OCI-LY3 (cell line): Measurements from ENCODE around the gene CYBC1.

Experiments used
- CTCF ChIP-seq: fragments of 200-600, 300-600 bp; sonication (generic); IDR thresholded peaks from 2 replicates; pipeline ENCODE4 v1.5.1; 2014; ENCODE audit warnings: antibody characterized with exemption, low read length, low read depth
- EZH2phosphoT487 ChIP-seq: fragments of 200-600 bp; shearing (Covaris generic); IDR thresholded peaks from 2 replicates; pipeline ENCODE4 v1.6.1; 2018; ENCODE audit warnings: antibody characterized with exemption, mixed run types, low read depth

GRCh38 chr17:82479602-82480001 is 29.1 kb upstream of the CYBC1 start:
- TF ChIP-seq CTCF (no peak), EZH2phosphoT487 (no peak)
